ENCODE measurements around the gene HHIP. TPM values are rescaled to one million over a fixed set of nuclear protein-coding genes. Genes with fewer than 3 reads are reported as not detected.

HHIP gene
- total and polyA plus RNA-seq, 2 donors (not counting 1 experiment from before 2014, with no cell fraction given): 0.39 TPM; not detected in 1

- H3K9me3 Mint-ChIP-seq (ENCODE audit: insufficient read depth): no peaks in the 10 kb centered on the region
- Histone ChIP-seq H3K9me3 (ENCODE audit: control extremely low read depth in 1 of 3, control insufficient read depth in 2 of 3, insufficient read depth in 1 of 3, low read length in 2 of 3) (no peaks in the 10 kb centered on the region), H3K36me3 (replicated peaks in 1 of 2; ENCODE audit: control extremely low read depth in 1 of 2, control insufficient read depth in 1 of 2, extremely low read depth in 1 of 2, insufficient read depth in 2 of 2, low read length in 1 of 2) (no peaks in the 10 kb centered on the region), H3K27me3 (replicated peaks in 1 of 4; ENCODE audit: control extremely low read depth in 1 of 4, control insufficient read depth in 3 of 4, insufficient read depth in 4 of 4, low read length in 3 of 4) (no peaks in the 10 kb centered on the region), H3K4me1 (ENCODE audit: control insufficient read depth in 2 of 2, insufficient read depth in 2 of 2, low read length in 2 of 2) (no peaks in the 10 kb centered on the region), H3K27ac (ENCODE audit: low read length in 2 of 2) (no peak overlapping the region), H2AFZ (ENCODE audit: insufficient read depth, low read depth, low read length, poor library complexity, severe bottlenecking) (no peak overlapping the region), H3K4me3 (ENCODE audit: control extremely low read depth in 1 of 5, extremely low read depth in 1 of 5, insufficient read depth in 1 of 5, low read depth in 2 of 5, low read length in 4 of 5) (no peak overlapping the region), H3K79me2 (ENCODE audit: control insufficient read depth, insufficient read depth, low read length) (no peaks in the 10 kb centered on the region), H3K4me2 (replicated peaks; ENCODE audit: low read depth, low read length, poor library complexity, severe bottlenecking) (no peak overlapping the region), H4K20me1 (ENCODE audit: control insufficient read depth, insufficient read depth, low read length, poor library complexity, severe bottlenecking) (no peaks in the 10 kb centered on the region), H3K9ac (ENCODE audit: low read length) (no peak overlapping the region)
- ChIA-PET POLR2A (no interaction called here), CTCF (no interaction called here)
- no peak overlapping the region for H3K4me3 Mint-ChIP-seq
- WGBS (ENCODE audit: insufficient coverage): 100% methylated on average over 2 of the region's 3 CpGs
- ATAC-seq (ENCODE audit: low read depth) (no peak), DNase-seq (no peak)
- intact Hi-C loops (cut with micrococcal nuclease): no loop called here
- no peaks in the 10 kb centered on the region for H3K27me3 Mint-ChIP-seq
- H3K4me1 Mint-ChIP-seq: no peaks in the 10 kb centered on the region
- no peak overlapping the region for H3K27ac Mint-ChIP-seq
- no peak for TF ChIP-seq CTCF (IDR thresholded peaks at IDR 0.05)
- TF ChIP-seq EZH2 (IDR thresholded peaks at IDR 0.05; ENCODE audit: borderline replicate concordance, insufficient read depth, low read depth, low read length, poor library complexity, severe bottlenecking): no peak
Measured at GRCh38 chr4:144621681-144622080, 24.3 kb upstream of the HHIP start.

DNA sequence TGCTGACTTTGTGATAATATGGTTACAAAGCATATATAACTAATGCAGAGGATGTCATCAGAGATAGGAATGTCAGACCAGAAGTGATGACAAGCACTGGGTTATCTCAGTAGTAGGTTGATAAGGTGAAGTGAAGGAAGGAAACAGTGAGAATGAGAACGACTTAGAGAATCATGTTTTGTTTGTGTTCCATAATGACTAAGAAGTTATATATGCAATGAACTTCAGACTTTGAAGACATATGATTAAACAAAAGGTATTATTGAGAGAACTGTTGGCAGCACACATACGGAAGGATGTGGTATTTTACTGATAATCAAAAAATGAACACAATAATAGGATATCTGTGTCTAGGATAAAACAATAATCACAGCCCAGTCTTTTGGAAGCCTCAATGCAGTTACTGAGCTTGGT lies 18.3 kb upstream of the HHIP start:
- H3K9me3 ChIP-seq (ENCODE audit: control extremely low read depth in 1 of 3, control insufficient read depth in 2 of 3, insufficient read depth in 1 of 3, low read length in 2 of 3): no peaks in the 10 kb centered on the region
- no peak overlapping the region for H3K9ac ChIP-seq (ENCODE audit: low read length)
- Mint-ChIP-seq H3K4me1 (no peaks in the 10 kb centered on the region), H3K27me3 (no peaks in the 10 kb centered on the region), H3K4me3 (no peak overlapping the region), H3K27ac (no peak overlapping the region), H3K9me3 (ENCODE audit: insufficient read depth) (no peaks in the 10 kb centered on the region)
- ATAC-seq (ENCODE audit: low read depth) (no peak), DNase-seq (no peak)
- H3K79me2 ChIP-seq (ENCODE audit: control insufficient read depth, insufficient read depth, low read length): no peaks in the 10 kb centered on the region
- no peak overlapping the region for H3K4me2 ChIP-seq (replicated peaks; ENCODE audit: low read depth, low read length, poor library complexity, severe bottlenecking)
- H2AFZ ChIP-seq (ENCODE audit: insufficient read depth, low read depth, low read length, poor library complexity, severe bottlenecking): no peak overlapping the region
- no peak for TF ChIP-seq CTCF (IDR thresholded peaks at IDR 0.05)
- TF ChIP-seq EZH2 (IDR thresholded peaks at IDR 0.05; ENCODE audit: borderline replicate concordance, insufficient read depth, low read depth, low read length, poor library complexity, severe bottlenecking): no peak
- no peaks in the 10 kb centered on the region for H3K27me3 ChIP-seq (replicated peaks in 1 of 4; ENCODE audit: control extremely low read depth in 1 of 4, control insufficient read depth in 3 of 4, insufficient read depth in 4 of 4, low read length in 3 of 4)
- no peak overlapping the region for H3K27ac ChIP-seq (ENCODE audit: low read length in 2 of 2)
- ChIA-PET POLR2A (no interaction called here), CTCF (no interaction called here)
- no peaks in the 10 kb centered on the region for H3K4me1 ChIP-seq (ENCODE audit: control insufficient read depth in 2 of 2, insufficient read depth in 2 of 2, low read length in 2 of 2)
- no CpG with 5 or more reads among the region's 2 CpGs for WGBS (ENCODE audit: insufficient coverage)
- no peak overlapping the region for H3K4me3 ChIP-seq (ENCODE audit: control extremely low read depth in 1 of 5, extremely low read depth in 1 of 5, insufficient read depth in 1 of 5, low read depth in 2 of 5, low read length in 4 of 5)
- no peaks in the 10 kb centered on the region for H4K20me1 ChIP-seq (ENCODE audit: control insufficient read depth, insufficient read depth, low read length, poor library complexity, severe bottlenecking)
- H3K36me3 ChIP-seq (replicated peaks in 1 of 2; ENCODE audit: control extremely low read depth in 1 of 2, control insufficient read depth in 1 of 2, extremely low read depth in 1 of 2, insufficient read depth in 2 of 2, low read length in 1 of 2): no peaks in the 10 kb centered on the region
- intact Hi-C loops (cut with micrococcal nuclease): no loop called here

Measured in B cell (primary cell).